Thoracic aorta endothelial cell (primary cell): ENCODE data around the gene WDR64. TPM values are rescaled to one million over a fixed set of nuclear protein-coding genes. Genes with fewer than 3 reads are reported as not detected.

ENCODE experiments used
- total RNA-seq: library from RNA; depleted of rRNA; stranded (reverse); fragments of >200 nt; gene quantifications from 2 replicates; pipeline ENCODE4 v1.2.3, GENCODE V29; 2012

WDR64 gene
- not detected in 2 replicates for total RNA-seq

GRCh38 chr1:241652012-241652411 lies at the start of gene WDR64:
Gene WDR64, plus strand, starts transcription at chr1:241652281. Its CDS starts 204 bp downstream, at chr1:241652485.

GRCh38 chr1:241640149-241640866 lies 11.8 kb upstream of the WDR64 start, which contains the start of the genes CHML and OPN3:
Gene CHML, minus strand, starts transcription at chr1:241640369. Its CDS starts 4,603 bp downstream, at chr1:241635766.
Gene OPN3, minus strand, starts transcription at chr1:241640369. Its CDS starts 115 bp downstream, at chr1:241640254.

GRCh38 chr1:241847796-241848685 lies 196.0 kb downstream of the WDR64 start, which contains the start of gene EXO1:
Gene EXO1, plus strand, starts transcription at chr1:241848204. Its CDS starts 2,222 bp downstream, at chr1:241850426.

Other genes with a start within 250 kb of the WDR64 start
- gene FH, start 132.5 kb upstream of the WDR64 start, total RNA-seq = 135 and 162 TPM in 2 replicates
- gene KMO, start 119.9 kb upstream of the WDR64 start, total RNA-seq = not detected in 2 replicates
- gene CHML, start 11.9 kb upstream of the WDR64 start, total RNA-seq = 29.7 and 39.0 TPM in 2 replicates
- 15.6 and 20.0 TPM in 2 replicates for gene OPN3, start 11.9 kb upstream of the WDR64 start, total RNA-seq
- 26.9 and 27.2 TPM in 2 replicates for gene EXO1, start 195.9 kb downstream of the WDR64 start, total RNA-seq